Smooth muscle cell (in vitro differentiated cells): ENCODE data around the gene RESP18. TPM values are rescaled to one million over a fixed set of nuclear protein-coding genes. Genes with fewer than 3 reads are reported as not detected.

Experiments used
- DNase-seq: peaks from one replicate; lab custom pipeline; 2025; ENCODE audit not compliant: unreplicated experiment; lab: John Stamatoyannopoulos, UW
- H2AFZ ChIP-seq: fragments of 200-600 bp; sonication (generic); 2 replicates; pipeline ENCODE4 v1.6.0; 2016; ENCODE audit warnings: antibody characterized with exemption, low read depth, mild to moderate bottlenecking
- H3F3A ChIP-seq: fragments of 200-600 bp; sonication (generic); 2 replicates; pipeline ENCODE4 v1.6.0; 2017; ENCODE audit warnings: antibody characterized with exemption, low read depth
- H3K27ac ChIP-seq: fragments of 200-600 bp; sonication (generic); 2 replicates; pipeline ENCODE4 v1.5.1; 2016; ENCODE audit warnings: low read depth, mild to moderate bottlenecking
- H3K27me3 ChIP-seq: fragments of 200-600 bp; sonication (generic); 2 replicates; pipeline ENCODE4 v1.6.1; 2016; ENCODE audit warnings: low read depth, mild to moderate bottlenecking
- H3K36me3 ChIP-seq: fragments of 200-600 bp; sonication (generic); 2 replicates; pipeline ENCODE4 v1.5.1; 2016; ENCODE audit warnings: low read depth
- H3K4me1 ChIP-seq: fragments of 200-600 bp; sonication (generic); 2 replicates; pipeline ENCODE4 v1.5.1; 2016; ENCODE audit warnings: low read depth
- H3K4me2 ChIP-seq: fragments of 200-600 bp; sonication (generic); 2 replicates; pipeline ENCODE4 v1.6.0; 2016; ENCODE audit warnings: mild to moderate bottlenecking
- H3K4me3 ChIP-seq: fragments of 200-600 bp; sonication (generic); 2 replicates; pipeline ENCODE4 v1.5.1; 2016; ENCODE audit warnings: mild to moderate bottlenecking
- H3K79me2 ChIP-seq: fragments of 200-600 bp; sonication (generic); 2 replicates; pipeline ENCODE4 v1.6.0; 2016; ENCODE audit warnings: low read depth, mild to moderate bottlenecking
- H3K9ac ChIP-seq: fragments of 200-600 bp; sonication (generic); 2 replicates; pipeline ENCODE4 v1.6.0; 2016; ENCODE audit warnings: low read depth
- H3K9me3 ChIP-seq: fragments of 200-600 bp; sonication (generic); replicated peaks from 2 replicates; pipeline ENCODE4 v1.5.1; 2016; ENCODE audit warnings: low read depth
- H4K20me1 ChIP-seq: fragments of 200-600 bp; sonication (generic); 2 replicates; pipeline ENCODE4 v1.6.0; 2016; ENCODE audit warnings: low read depth
- CTCF ChIP-seq: fragments of 200-600 bp; sonication (generic); IDR thresholded peaks from 2 replicates; pipeline ENCODE4 v1.5.1; 2017; ENCODE audit warnings: borderline replicate concordance, mild to moderate bottlenecking, antibody characterized with exemption; ENCODE audit not compliant: insufficient read depth, poor library complexity, severe bottlenecking
- WGBS: methylation state at CpG from one replicate; pipeline ENCODE4 v1.1.7; 2016; ENCODE audit warnings: low lambda C conversion rate; 5-methylcytosine and 5-hydroxymethylcytosine counted together
- polyA plus RNA-seq: library from polyadenylated mRNA; unstranded; fragments of >200 nt; fragmentation: Nextera tagmentation; extraction: Ambion mirVana; gene quantifications from 2 replicates; pipeline ENCODE4 v1.2.1, GENCODE V29; 2016
- total RNA-seq: library from RNA; depleted of rRNA; stranded (reverse); fragments of >200 nt; gene quantifications from 2 replicates; pipeline ENCODE4 v1.2.3, GENCODE V29; 2014

Gene RESP18
- total and polyA plus RNA-seq, 2 experiments from 2014 or later, result not detected

GRCh38 chr2:219292616-219293015 lies 39.9 kb downstream of the RESP18 start:
- Histone ChIP-seq H3K9me3 (no peaks in the 10 kb centered on the region), H3K79me2 (no peaks in the 10 kb centered on the region), H3F3A (no peaks in the 10 kb centered on the region), H3K27me3 (no peaks in the 10 kb centered on the region), H2AFZ (no peak overlapping the region), H3K27ac (no peak overlapping the region), H3K36me3 (no peaks in the 10 kb centered on the region), H3K4me2 (no peak overlapping the region), H3K9ac (no peak overlapping the region), H4K20me1 (no peaks in the 10 kb centered on the region), H3K4me1 (no peaks in the 10 kb centered on the region), H3K4me3 (no peak overlapping the region)
- TF ChIP-seq CTCF, result no peak
- DNase-seq, result no peak
- 96% methylated on average over 9 of the region's 9 CpGs for WGBS

GRCh38 chr2:219291910-219292490 lies 40.5 kb downstream of the RESP18 start:
- Histone ChIP-seq H3K36me3 (no peaks in the 10 kb centered on the region), H3K9me3 (no peaks in the 10 kb centered on the region), H2AFZ (no peak overlapping the region), H3K4me1 (no peaks in the 10 kb centered on the region), H3K27me3 (no peaks in the 10 kb centered on the region), H3K27ac (no peak overlapping the region), H3K4me2 (no peak overlapping the region), H3K9ac (no peak overlapping the region), H3K4me3 (no peak overlapping the region), H3K79me2 (no peaks in the 10 kb centered on the region), H3F3A (no peaks in the 10 kb centered on the region), H4K20me1 (no peaks in the 10 kb centered on the region)
- DNase-seq, result no peak
- 85% methylated on average over 4 of the region's 4 CpGs for WGBS
- TF ChIP-seq CTCF, result no peak

- no peak overlapping the region for H3K9ac ChIP-seq
- H3K4me2 ChIP-seq, result no peak overlapping the region
- H4K20me1 ChIP-seq, result no peaks in the 10 kb centered on the region
- H3K27me3 ChIP-seq, result no peaks in the 10 kb centered on the region
- H3K36me3 ChIP-seq, result no peaks in the 10 kb centered on the region
- H3K4me1 ChIP-seq, result no peaks in the 10 kb centered on the region
- H3K79me2 ChIP-seq, result no peaks in the 10 kb centered on the region
- H3K9me3 ChIP-seq, result no peaks in the 10 kb centered on the region
- no peak overlapping the region for H2AFZ ChIP-seq
- H3F3A ChIP-seq, result no peaks in the 10 kb centered on the region
- TF ChIP-seq CTCF, result no peak
- no peak overlapping the region for H3K4me3 ChIP-seq
- 90% methylated on average over 7 of the region's 7 CpGs for WGBS
- no peak for DNase-seq
- no peak overlapping the region for H3K27ac ChIP-seq
Measured at GRCh38 chr2:219291394-219291793, 41.1 kb downstream of the RESP18 start.

- H3K36me3 ChIP-seq, result no peaks in the 10 kb centered on the region
- WGBS, result 95% methylated on average over 12 of the region's 16 CpGs
- H4K20me1 ChIP-seq, result no peaks in the 10 kb centered on the region
- H3K4me3 ChIP-seq, result no peak overlapping the region
- no peaks in the 10 kb centered on the region for H3K9me3 ChIP-seq
- H3K27ac ChIP-seq, result no peak overlapping the region
- no peak for TF ChIP-seq CTCF
- no peaks in the 10 kb centered on the region for H3K27me3 ChIP-seq
- H3K79me2 ChIP-seq, result no peaks in the 10 kb centered on the region
- H3K9ac ChIP-seq, result no peak overlapping the region
- DNase-seq, result no peak
- H3F3A ChIP-seq, result no peaks in the 10 kb centered on the region
- H3K4me2 ChIP-seq, result no peak overlapping the region
- H2AFZ ChIP-seq, result no peak overlapping the region
- H3K4me1 ChIP-seq, result no peaks in the 10 kb centered on the region
Measured at GRCh38 chr2:219290381-219291171, 42.0 kb downstream of the RESP18 start.
